Liver (tissue), 9 donors: ENCODE measurements around the gene GNRH2. TPM values are rescaled to one million over a fixed set of nuclear protein-coding genes. Genes with fewer than 3 reads are reported as not detected.

ENCODE experiments used
- DNase-seq: peaks from one replicate; pipeline ENCODE4 v3.0.0-alpha.2; 2017; ENCODE audit warnings: low spot score
- H3K27ac ChIP-seq, 2 donors: one replicate each; pipeline ENCODE4 v1.7.0; 2013; ENCODE audit warnings: inconsistent platforms in 2 of 2, low read length in 2 of 2, control low read depth in 1 of 2, low read depth in 1 of 2, mild to moderate bottlenecking in 1 of 2
- H3K27me3 ChIP-seq, 4 donors: one replicate each; pipeline versions ENCODE4 v1.6.1 to v1.7.0; 2013; ENCODE audit warnings: low read length in 3 of 4, inconsistent platforms in 1 of 4, mild to moderate bottlenecking in 1 of 4, moderate library complexity in 1 of 4; ENCODE audit not compliant: control insufficient read depth in 4 of 4, insufficient read depth in 4 of 4
- H3K36me3 ChIP-seq, 4 donors: one replicate each; pipeline versions ENCODE4 v1.6.1 to v1.7.0; 2013; ENCODE audit warnings: low read length in 3 of 4, mild to moderate bottlenecking in 3 of 4, low read depth in 1 of 4, moderate library complexity in 1 of 4; ENCODE audit not compliant: control insufficient read depth in 4 of 4, insufficient read depth in 3 of 4
- H3K4me1 ChIP-seq, 4 donors: one replicate each; pipeline versions ENCODE4 v1.6.1 to v1.7.0; 2013; ENCODE audit warnings: low read length in 3 of 4, mild to moderate bottlenecking in 3 of 4, moderate library complexity in 1 of 4; ENCODE audit not compliant: control insufficient read depth in 4 of 4, insufficient read depth in 4 of 4
- H3K4me3 ChIP-seq, 3 donors: one replicate each; pipeline versions ENCODE4 v1.6.1 to v1.7.0; 2013; ENCODE audit warnings: low read length in 3 of 3, control low read depth in 1 of 3, low read depth in 1 of 3, mild to moderate bottlenecking in 1 of 3
- H3K9ac ChIP-seq, 2 donors: one replicate each; pipeline ENCODE4 v1.7.0; 2013; ENCODE audit warnings: low read length in 2 of 2, mild to moderate bottlenecking in 2 of 2, moderate library complexity in 2 of 2, control low read depth in 1 of 2, low read depth in 1 of 2
- H3K9me3 ChIP-seq, 4 donors: one replicate each; pipeline versions ENCODE4 v1.6.1 to v1.7.0; 2013; ENCODE audit warnings: low read length in 3 of 4; ENCODE audit not compliant: control insufficient read depth in 4 of 4
- ATF3 ChIP-seq: IDR thresholded peaks from 2 replicates; pipeline ENCODE4 v1.6.1; 2016; ENCODE audit warnings: antibody characterized with exemption
- CTCF ChIP-seq: fragments of 150-350 bp; IDR thresholded peaks from 2 replicates; pipeline ENCODE4 v1.5.1; 2017; ENCODE audit warnings: improper control_type of control experiment, low read depth, low read length; ENCODE audit not compliant: missing input control
- FOXA1 ChIP-seq: IDR thresholded peaks from 2 replicates; pipeline ENCODE4 v1.6.1; 2016; ENCODE audit warnings: antibody characterized with exemption
- FOXA2 ChIP-seq: IDR thresholded peaks from 2 replicates; pipeline ENCODE4 v1.6.1; 2016; ENCODE audit warnings: antibody characterized with exemption
- GABPA ChIP-seq, 2 donors: IDR thresholded peaks in 1 of 2; conservative IDR thresholded peaks in 1 of 2; 2 replicates each; pipeline ENCODE4 v1.6.1; 2016; ENCODE audit warnings: antibody characterized with exemption in 2 of 2, mild to moderate bottlenecking in 1 of 2, moderate library complexity in 1 of 2
- HNF4G ChIP-seq: IDR thresholded peaks from 2 replicates; pipeline ENCODE4 v1.6.1; 2016; ENCODE audit warnings: antibody characterized with exemption
- REST ChIP-seq: IDR thresholded peaks from 2 replicates; pipeline ENCODE4 v1.6.1; 2016; ENCODE audit warnings: antibody characterized with exemption, mild to moderate bottlenecking
- TAF1 ChIP-seq: conservative IDR thresholded peaks from 2 replicates; pipeline ENCODE4 v1.6.1; 2016; ENCODE audit warnings: antibody characterized with exemption, mild to moderate bottlenecking
- YY1 ChIP-seq: IDR thresholded peaks from 2 replicates; pipeline ENCODE4 v1.6.1; 2016; ENCODE audit warnings: antibody characterized with exemption, mild to moderate bottlenecking
- ZBTB33 ChIP-seq: IDR thresholded peaks from 2 replicates; pipeline ENCODE4 v1.6.1; 2016; ENCODE audit warnings: antibody characterized with exemption
- WGBS: extraction: QIAGEN DNeasy Blood & Tissue Kit; methylation state at CpG from one replicate; pipeline ENCODE4 v1.1.7; 2013; 5-methylcytosine and 5-hydroxymethylcytosine counted together
- polyA plus RNA-seq, 2 donors: library from polyadenylated mRNA; stranded (reverse) in 1 of 2; unstranded in 1 of 2; fragments of 200-250 nt in 1 of 2; fragments of >200 nt in 1 of 2; fragmentation: Nextera tagmentation in 1 of 2; extraction: Ambion mirVana in 1 of 2; gene quantifications; one replicate each; pipeline versions ENCODE4 v1.2.1 to v1.2.3, GENCODE V29; 2013 to 2015
- total RNA-seq, 2 donors: library from RNA; depleted of rRNA; stranded (reverse); fragments of >200 nt; gene quantifications; one replicate each; pipeline ENCODE4 v1.2.3, GENCODE V29; 2014
- donor health status: healthy.
- donor health status: healthy.
- donor health status: healthy.
- donor health status: healthy.
- donor health status: healthy.

Gene GNRH2
- total and polyA plus RNA-seq, 4 donors = 0.25 to 0.58 (median 0.44) TPM; not detected in 1

DNA sequence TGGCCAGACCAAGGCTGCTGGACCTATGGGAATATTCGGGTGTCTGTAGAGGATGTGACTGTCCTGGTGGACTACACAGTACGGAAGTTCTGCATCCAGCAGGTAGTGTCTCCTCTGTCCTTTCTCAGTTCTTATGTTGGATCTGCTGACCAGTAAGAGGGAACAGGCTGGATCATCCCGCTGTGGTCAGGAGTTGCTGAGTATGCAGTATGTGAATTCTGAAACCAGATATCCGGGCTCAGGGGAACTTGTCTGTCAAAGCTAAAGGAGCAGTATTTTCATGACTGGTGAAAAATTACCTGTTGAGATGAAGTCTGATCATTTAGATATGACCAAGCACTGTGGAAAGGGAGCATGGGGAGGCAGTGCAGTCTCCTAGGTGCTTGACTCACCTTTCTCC is 22.1 kb upstream of the GNRH2 start:
- H3K36me3 ChIP-seq = peaks cover 1 to 20% (median 17%) of the 10 kb centered on the region in 4 donors

DNA sequence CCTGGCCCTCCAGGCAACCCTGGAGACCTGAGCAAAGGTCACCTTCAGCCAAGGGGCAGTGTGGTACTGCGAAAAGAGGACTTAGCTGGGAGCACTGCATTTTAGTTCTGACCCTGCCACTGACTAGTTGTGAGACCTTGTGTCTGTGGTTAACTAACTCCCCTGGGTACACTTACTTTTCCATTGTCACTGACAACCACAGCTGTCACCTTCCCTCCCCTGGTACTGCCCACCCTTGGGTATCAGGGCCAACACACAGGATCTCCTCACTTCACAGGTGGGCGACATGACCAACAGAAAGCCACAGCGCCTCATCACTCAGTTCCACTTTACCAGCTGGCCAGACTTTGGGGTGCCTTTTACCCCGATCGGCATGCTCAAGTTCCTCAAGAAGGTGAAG is 21.6 kb upstream of the GNRH2 start:
- Histone ChIP-seq H3K27me3 (no peaks in the 10 kb centered on the region), H3K4me3 (no peak overlapping the region), H3K4me1 (no peaks in the 10 kb centered on the region), H3K27ac (no peak overlapping the region), H3K9ac (no peak overlapping the region), H3K9me3 (no peaks in the 10 kb centered on the region), H3K36me3 (peaks cover 1 to 25% (median 19%) of the 10 kb centered on the region in 4 donors)
- no peak for DNase-seq
- WGBS = 96% methylated on average over 5 of the region's 5 CpGs
- TF ChIP-seq REST (no peak), FOXA1 (no peak), YY1 (no peak), CTCF (no peak), FOXA2 (no peak), TAF1 (no peak), ATF3 (no peak), ZBTB33 (no peak)

More for the DNA sequence above, 22.1 kb upstream of the GNRH2 start:
- Histone ChIP-seq H3K9ac (no peak overlapping the region), H3K27me3 (no peaks in the 10 kb centered on the region), H3K27ac (no peak overlapping the region), H3K9me3 (no peaks in the 10 kb centered on the region), H3K4me3 (no peak overlapping the region), H3K4me1 (no peaks in the 10 kb centered on the region)
- no peak for DNase-seq
- TF ChIP-seq REST = no peak
- no peak for TF ChIP-seq GABPA (IDR thresholded peaks at IDR 0.05 in 1 of 2, conservative IDR thresholded peaks at IDR 0.05 in 1 of 2)
- TF ChIP-seq HNF4G = no peak
- no peak for TF ChIP-seq CTCF
- WGBS = 89% methylated on average over 4 of the region's 4 CpGs
